B cell (primary cell): ENCODE results near the gene RBM23. TPM values are rescaled to one million over a fixed set of nuclear protein-coding genes. Genes with fewer than 3 reads are reported as not detected.

Experiments used
- ATAC-seq: fragments of 200-7000 bp; cut with Tn5 transposase; one replicate; pipeline ENCODE4 v1.10.0; 2021; ENCODE audit warnings: low read depth, mild to moderate bottlenecking, moderate number of reproducible peaks, moderate library complexity
- CTCF ChIA-PET: fragments of 350-600 bp; sonication (Branson Sonifier 250); formaldehyde crosslinking; loops from one replicate; lab custom pipeline; 2021; ENCODE audit warnings: antibody characterized with exemption, inconsistent platforms; lab: Charles Lee
- POLR2A ChIA-PET: fragments of 350-600 bp; sonication (Branson Sonifier 250); formaldehyde crosslinking; loops from one replicate; lab custom pipeline; 2021; ENCODE audit warnings: antibody characterized with exemption; lab: Charles Lee
- DNase-seq: peaks from one replicate; pipeline ENCODE4 v3.0.0; 2013
- H2AFZ ChIP-seq: 2 replicates; pipeline ENCODE4 v1.6.1; 2012; ENCODE audit warnings: mild to moderate bottlenecking, low read depth, low read length; ENCODE audit not compliant: insufficient read depth, poor library complexity, severe bottlenecking
- H3K27ac ChIP-seq, 2 donors: 1 replicate in 1 of 2; 2 replicates in 1 of 2; pipeline ENCODE4 v1.5.1; 2012 to 2013; ENCODE audit warnings: low read length in 2 of 2, mild to moderate bottlenecking in 2 of 2, moderate library complexity in 1 of 2
- H3K27me3 ChIP-seq, 4 experiments: fragments of 200-600 bp in 1 of 4; sonication (generic) in 1 of 4; replicated peaks in 1 of 4; 1 replicate in 2 of 4; 2 replicates in 2 of 4; pipeline versions ENCODE4 v1.6.1 to v1.7.0; 2013 to 2016; ENCODE audit warnings: low read length in 3 of 4, mild to moderate bottlenecking in 2 of 4, mixed read lengths in 1 of 4, moderate library complexity in 1 of 4; ENCODE audit not compliant: insufficient read depth in 4 of 4, control insufficient read depth in 3 of 4; ENCODE audit errors: control extremely low read depth in 1 of 4
- H3K36me3 ChIP-seq, 2 experiments: replicated peaks in 1 of 2; 1 replicate in 1 of 2; 2 replicates in 1 of 2; pipeline versions ENCODE4 v1.6.1 to v1.7.1; 2013; ENCODE audit warnings: low read length in 1 of 2; ENCODE audit not compliant: insufficient read depth in 2 of 2, control insufficient read depth in 1 of 2; ENCODE audit errors: control extremely low read depth in 1 of 2, extremely low read depth in 1 of 2
- H3K4me1 ChIP-seq, 2 donors: fragments of 200-600 bp in 1 of 2; sonication (generic) in 1 of 2; 1 replicate in 1 of 2; 2 replicates in 1 of 2; pipeline versions ENCODE4 v1.5.1 to v1.6.1; 2013 to 2017; ENCODE audit warnings: low read length in 2 of 2; ENCODE audit not compliant: control insufficient read depth in 2 of 2, insufficient read depth in 2 of 2
- H3K4me2 ChIP-seq: replicated peaks from 2 replicates; pipeline ENCODE3; 2012; ENCODE audit warnings: mild to moderate bottlenecking, low read depth, low read length; ENCODE audit not compliant: poor library complexity, severe bottlenecking
- H3K4me3 ChIP-seq, 5 experiments: fragments of 200-600 bp in 1 of 5; sonication (generic) in 1 of 5; 1 replicate in 3 of 5; 2 replicates in 2 of 5; pipeline versions ENCODE4 v1.5.1 to v1.7.0; 2011 to 2016; ENCODE audit warnings: low read length in 4 of 5, mild to moderate bottlenecking in 4 of 5, low read depth in 2 of 5, control low read depth in 1 of 5, moderate library complexity in 1 of 5; ENCODE audit not compliant: insufficient read depth in 1 of 5; ENCODE audit errors: control extremely low read depth in 1 of 5, extremely low read depth in 1 of 5
- H3K79me2 ChIP-seq: fragments of 200-600 bp; sonication (generic); one replicate; pipeline ENCODE4 v1.6.0; 2016; ENCODE audit warnings: low read length; ENCODE audit not compliant: control insufficient read depth, insufficient read depth
- H3K9ac ChIP-seq: fragments of 200-600 bp; sonication (generic); 2 replicates; pipeline ENCODE4 v1.6.1; 2017; ENCODE audit warnings: mild to moderate bottlenecking, low read length, moderate library complexity
- H3K9me3 ChIP-seq, 3 donors: one replicate each; pipeline versions ENCODE4 v1.6.1 to v1.7.1; 2013; ENCODE audit warnings: low read length in 2 of 3; ENCODE audit not compliant: control insufficient read depth in 2 of 3, insufficient read depth in 1 of 3; ENCODE audit errors: control extremely low read depth in 1 of 3
- H4K20me1 ChIP-seq: 2 replicates; pipeline ENCODE4 v1.6.0; 2012; ENCODE audit warnings: mild to moderate bottlenecking, low read length; ENCODE audit not compliant: insufficient read depth, control insufficient read depth, poor library complexity, severe bottlenecking
- H3K27ac Mint-ChIP-seq: one replicate; pipeline ENCODE4 v1.8.0; 2021; ENCODE audit warnings: mixed read lengths
- H3K27me3 Mint-ChIP-seq: one replicate; pipeline ENCODE4 v1.8.0; 2021; ENCODE audit warnings: mixed read lengths
- H3K4me1 Mint-ChIP-seq: one replicate; pipeline ENCODE4 v1.8.0; 2021; ENCODE audit warnings: mixed read lengths
- H3K4me3 Mint-ChIP-seq: one replicate; pipeline ENCODE4 v1.8.0; 2021; ENCODE audit warnings: mixed read lengths
- H3K9me3 Mint-ChIP-seq: one replicate; pipeline ENCODE4 v1.8.0; 2022; ENCODE audit warnings: mixed read lengths; ENCODE audit not compliant: insufficient read depth
- EZH2 ChIP-seq: IDR thresholded peaks from 2 replicates; pipeline ENCODE4 v1.6.1; 2012; ENCODE audit warnings: borderline replicate concordance, low read depth, mild to moderate bottlenecking, moderate library complexity, low read length; ENCODE audit not compliant: insufficient read depth, poor library complexity, severe bottlenecking
- WGBS: methylation state at CpG from one replicate; pipeline ENCODE4 v1.1.5; 2013; ENCODE audit warnings: missing lambda C conversion rate; ENCODE audit not compliant: insufficient coverage; 5-methylcytosine and 5-hydroxymethylcytosine counted together
- intact Hi-C: fragments of 100-400 bp; cut with micrococcal nuclease; formaldehyde crosslinking; loops from one replicate; pipeline ENCODE4 v1.10.0; 2022
- polyA plus RNA-seq: library from polyadenylated mRNA; depleted of rRNA; stranded (reverse); fragments of >200 nt; gene quantifications from 2 replicates; pipeline ENCODE4 v1.2.3, GENCODE V29; 2012
- total RNA-seq, 2 donors: library from RNA; stranded (reverse); fragments of 120-200 nt in 1 of 2; gene quantifications; 1 replicate in 1 of 2; 2 replicates in 1 of 2; pipeline versions ENCODE4 v1.2.3 to v1.2.4, GENCODE V29; 2013 to 2022
- TF ChIP-seq, protein P1 (sequence below): fragments of 200-600 bp; IDR thresholded peaks from one replicate; pipeline ENCODE4 v1.8.0; 2022; ENCODE audit warnings: antibody characterized with exemption, mild to moderate bottlenecking

RBM23 gene
- total and polyA plus RNA-seq, 2 donors (not counting 1 experiment from before 2014, with no cell fraction given) = 60.7 to 165 TPM

DNA sequence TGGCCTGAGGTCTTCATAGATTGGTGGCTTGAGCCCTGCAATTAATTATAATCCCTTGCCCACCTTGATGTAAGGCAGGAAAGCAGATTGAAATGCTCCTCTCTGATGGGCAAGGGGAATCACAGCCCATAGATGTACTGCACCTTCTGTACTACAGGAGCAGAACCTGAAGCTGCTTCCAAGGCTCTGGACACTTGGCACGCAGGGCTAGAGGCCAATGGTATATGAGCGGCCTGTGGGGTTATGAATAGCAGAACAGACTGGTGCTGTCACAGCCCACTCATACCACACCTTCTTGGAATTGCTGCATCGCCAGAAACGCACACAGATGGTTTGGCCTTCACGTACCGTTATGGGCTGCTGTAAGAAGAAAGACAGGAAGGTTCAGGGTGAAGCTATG is 1.7 kb upstream of the RBM23 start:
- Mint-ChIP-seq H3K27me3 (no peaks in the 10 kb centered on the region), H3K27ac (no peak overlapping the region), H3K4me1 (peaks cover 33% of the 10 kb centered on the region), H3K4me3 (no peak overlapping the region), H3K9me3 (no peaks in the 10 kb centered on the region)
- Histone ChIP-seq H3K4me1 (peaks cover 16 to 28% of the 10 kb centered on the region in 2 donors), H3K27ac (no peak overlapping the region), H3K27me3 (no peaks in the 10 kb centered on the region), H3K9me3 (no peaks in the 10 kb centered on the region), H4K20me1 (no peaks in the 10 kb centered on the region), H2AFZ (no peak overlapping the region), H3K4me3 (no peak overlapping the region), H3K79me2 (peaks cover 30% of the 10 kb centered on the region), H3K9ac (no peak overlapping the region), H3K36me3 (peaks cover 9 to 38% of the 10 kb centered on the region in 2 experiments), H3K4me2 (no peak overlapping the region)
- no peak for TF ChIP-seq EZH2
- TF ChIP-seq, protein P1, sequence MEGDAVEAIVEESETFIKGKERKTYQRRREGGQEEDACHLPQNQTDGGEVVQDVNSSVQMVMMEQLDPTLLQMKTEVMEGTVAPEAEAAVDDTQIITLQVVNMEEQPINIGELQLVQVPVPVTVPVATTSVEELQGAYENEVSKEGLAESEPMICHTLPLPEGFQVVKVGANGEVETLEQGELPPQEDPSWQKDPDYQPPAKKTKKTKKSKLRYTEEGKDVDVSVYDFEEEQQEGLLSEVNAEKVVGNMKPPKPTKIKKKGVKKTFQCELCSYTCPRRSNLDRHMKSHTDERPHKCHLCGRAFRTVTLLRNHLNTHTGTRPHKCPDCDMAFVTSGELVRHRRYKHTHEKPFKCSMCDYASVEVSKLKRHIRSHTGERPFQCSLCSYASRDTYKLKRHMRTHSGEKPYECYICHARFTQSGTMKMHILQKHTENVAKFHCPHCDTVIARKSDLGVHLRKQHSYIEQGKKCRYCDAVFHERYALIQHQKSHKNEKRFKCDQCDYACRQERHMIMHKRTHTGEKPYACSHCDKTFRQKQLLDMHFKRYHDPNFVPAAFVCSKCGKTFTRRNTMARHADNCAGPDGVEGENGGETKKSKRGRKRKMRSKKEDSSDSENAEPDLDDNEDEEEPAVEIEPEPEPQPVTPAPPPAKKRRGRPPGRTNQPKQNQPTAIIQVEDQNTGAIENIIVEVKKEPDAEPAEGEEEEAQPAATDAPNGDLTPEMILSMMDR = no peak
- DNase-seq (peak; percentile 14), ATAC-seq (no peak)
- intact Hi-C loops = no loop called here
- ChIA-PET CTCF (interaction anchor here (1.0 to 4.9 kb wide), 6 partner anchors 9 to 364 kb away, joined by 3 to 40 read pairs (median 7); partner anchors contain the start of genes LRP10 and PRMT5), POLR2A (interaction anchor here (0.7 kb wide), 1 partner anchor 9 kb away, joined by 3 read pairs; the partner anchor contains the start of gene PRMT5)
- WGBS = 92% methylated on average over 2 of the region's 6 CpGs

DNA sequence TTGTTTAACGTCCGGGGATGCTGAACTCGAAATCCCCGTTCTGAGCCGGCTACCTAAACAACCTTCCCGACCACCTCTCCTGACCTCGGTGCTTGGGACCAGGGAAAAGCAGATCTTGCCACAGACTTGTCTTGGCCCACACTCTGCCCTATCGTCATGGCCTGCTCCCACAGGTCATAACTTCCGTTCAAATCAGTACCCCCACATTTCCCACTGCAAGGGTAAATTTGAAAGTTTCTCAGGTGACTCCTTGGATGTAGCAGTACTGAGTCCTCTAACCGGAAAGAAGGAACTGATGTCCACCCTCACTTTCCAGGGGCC is 612 bp upstream of the RBM23 start:
- WGBS = 5% methylated on average over 7 of the region's 10 CpGs
- H3K27ac Mint-ChIP-seq = peak overlapping the region; percentile 99
- CTCF ChIA-PET = interaction anchor here (0.5 to 4.9 kb wide), 15 partner anchors 8 to 363 kb away, joined by 3 to 40 read pairs (median 5); partner anchors contain the start of genes AJUBA, LRP10 and PRMT5
- H3K27me3 Mint-ChIP-seq = no peaks in the 10 kb centered on the region
- DNase-seq = no peak
- no peaks in the 10 kb centered on the region for H3K9me3 Mint-ChIP-seq
- peaks cover 36% of the 10 kb centered on the region for H3K4me1 Mint-ChIP-seq
- POLR2A ChIA-PET = interaction anchor here (0.6 to 3.5 kb wide), 11 partner anchors 8 to 383 kb away, joined by 3 to 22 read pairs (median 4); partner anchors contain the start of genes ACIN1, C14orf119, DAD1 and HAUS4
- ATAC-seq = no peak
- Histone ChIP-seq H3K9me3 (no peaks in the 10 kb centered on the region), H3K36me3 (peaks cover 9 to 31% of the 10 kb centered on the region in 2 experiments), H3K27ac (peak overlapping the region; percentile 98 to 99), H3K4me1 (peaks cover 16 to 28% of the 10 kb centered on the region in 2 donors), H2AFZ (peak overlapping the region; percentile 69), H3K9ac (peak overlapping the region; percentile 59), H3K27me3 (no peaks in the 10 kb centered on the region), H3K4me2 (peak overlapping the region; percentile 70), H3K79me2 (peaks cover 41% of the 10 kb centered on the region), H3K4me3 (peak overlapping the region; percentile 11 to 63 (median 53)), H4K20me1 (peaks cover 2% of the 10 kb centered on the region)
- TF ChIP-seq, protein P1 = no peak
- no peak for TF ChIP-seq EZH2
- intact Hi-C loops = loop anchor here (1.0 to 5.0 kb wide), 7 partner anchors 10 to 330 kb away; partner anchors contain the start of genes DAD1, HAUS4, LRP10 and OXA1L
- H3K4me3 Mint-ChIP-seq = peak overlapping the region; percentile 93
